Trophoblast cell (in vitro differentiated cells and primary cell): Measurements from ENCODE around the gene NEUROG1.
A peak's percentile ranks its signal among the peaks of the same experiment; 100 is the strongest.

Experiments used
- DNase-seq, 2 donors: peaks; one replicate each; pipeline ENCODE4 v3.0.0-alpha.2; 2016
- H2AFZ ChIP-seq: 2 replicates; pipeline ENCODE4 v1.6.1; 2013; ENCODE audit warnings: low read length, moderate library complexity, mild to moderate bottlenecking; ENCODE audit not compliant: insufficient read depth, poor library complexity
- H2AK5ac ChIP-seq: 2 replicates; pipeline ENCODE4 v1.6.1; 2013; ENCODE audit warnings: mild to moderate bottlenecking, low read length
- H2BK120ac ChIP-seq: 2 replicates; pipeline ENCODE4 v1.6.1; 2013; ENCODE audit warnings: low read length, mild to moderate bottlenecking, moderate library complexity; ENCODE audit not compliant: insufficient read depth, poor library complexity
- H2BK12ac ChIP-seq: 2 replicates; pipeline ENCODE4 v1.6.1; 2013; ENCODE audit warnings: mild to moderate bottlenecking, low read length, moderate library complexity
- H2BK5ac ChIP-seq: 2 replicates; pipeline ENCODE4 v1.6.1; 2013; ENCODE audit warnings: low read length, low read depth, moderate library complexity, mild to moderate bottlenecking; ENCODE audit not compliant: poor library complexity
- H3K14ac ChIP-seq: 2 replicates; pipeline ENCODE4 v1.6.1; 2013; ENCODE audit warnings: mild to moderate bottlenecking, low read length
- H3K18ac ChIP-seq: 2 replicates; pipeline ENCODE4 v1.6.1; 2013; ENCODE audit warnings: mild to moderate bottlenecking, low read length
- H3K23ac ChIP-seq: 2 replicates; pipeline ENCODE4 v1.6.1; 2013; ENCODE audit warnings: low read length
- H3K27ac ChIP-seq: 2 replicates; pipeline ENCODE4 v1.5.1; 2013; ENCODE audit warnings: low read depth, mild to moderate bottlenecking, inconsistent platforms, low read length, moderate library complexity
- H3K27me3 ChIP-seq: 2 replicates; pipeline ENCODE4 v1.6.1; 2013; ENCODE audit warnings: inconsistent platforms, mild to moderate bottlenecking, low read length, moderate library complexity; ENCODE audit not compliant: insufficient read depth
- H3K36me3 ChIP-seq, 2 experiments: 1 replicate in 1 of 2; 2 replicates in 1 of 2; pipeline ENCODE4 v1.6.1; 2013; ENCODE audit warnings: low read length in 2 of 2, mild to moderate bottlenecking in 2 of 2, moderate library complexity in 1 of 2; ENCODE audit not compliant: insufficient read depth in 2 of 2, control insufficient read depth in 1 of 2
- H3K4ac ChIP-seq: 2 replicates; pipeline ENCODE4 v1.6.1; 2013; ENCODE audit warnings: low read depth, mild to moderate bottlenecking, low read length, moderate library complexity
- H3K4me1 ChIP-seq, 2 experiments: 1 replicate in 1 of 2; 2 replicates in 1 of 2; pipeline ENCODE4 v1.6.1; 2013; ENCODE audit warnings: low read length in 2 of 2, mild to moderate bottlenecking in 2 of 2, moderate library complexity in 1 of 2; ENCODE audit not compliant: insufficient read depth in 2 of 2, control insufficient read depth in 1 of 2
- H3K4me2 ChIP-seq: 2 replicates; pipeline ENCODE4 v1.6.1; 2013; ENCODE audit warnings: inconsistent platforms, mild to moderate bottlenecking, low read length, moderate library complexity
- H3K4me3 ChIP-seq: 2 replicates; pipeline ENCODE4 v1.5.1; 2013; ENCODE audit warnings: mild to moderate bottlenecking, low read depth, low read length, inconsistent platforms
- H3K79me1 ChIP-seq: one replicate; pipeline ENCODE4 v1.6.1; 2013; ENCODE audit warnings: low read length
- H3K79me2 ChIP-seq: 2 replicates; pipeline ENCODE4 v1.6.1; 2013; ENCODE audit warnings: low read length, mild to moderate bottlenecking; ENCODE audit not compliant: control insufficient read depth, insufficient read depth, poor library complexity
- H3K9ac ChIP-seq: 2 replicates; pipeline ENCODE4 v1.6.1; 2013; ENCODE audit warnings: mild to moderate bottlenecking, low read length
- H3K9me3 ChIP-seq: 2 replicates; pipeline ENCODE4 v1.6.1; 2013; ENCODE audit warnings: low read depth, mild to moderate bottlenecking, control low read depth, inconsistent platforms, low read length; ENCODE audit not compliant: insufficient read depth
- H4K12ac ChIP-seq: 2 replicates; pipeline ENCODE4 v1.6.1; 2013; ENCODE audit warnings: low read depth, mild to moderate bottlenecking, low read length, moderate library complexity
- H4K8ac ChIP-seq: 2 replicates; pipeline ENCODE4 v1.6.1; 2013; ENCODE audit warnings: low read depth, mild to moderate bottlenecking, low read length, moderate library complexity
- H4K91ac ChIP-seq: one replicate; pipeline ENCODE4 v1.6.1; 2013; ENCODE audit warnings: low read depth, mild to moderate bottlenecking, low read length, moderate library complexity
- WGBS: extraction: QIAGEN DNeasy Blood & Tissue Kit; methylation state at CpG from one replicate; pipeline ENCODE4 v1.1.7; 2013; ENCODE audit warnings: missing lambda C conversion rate; ENCODE audit not compliant: insufficient read length, insufficient coverage; ENCODE audit errors: extremely low coverage; 5-methylcytosine and 5-hydroxymethylcytosine counted together

The NEUROG1 gene

GRCh38 chr5:135491038-135491551 is 44.7 kb downstream of the NEUROG1 start:
- no peak overlapping the region for H3K9ac ChIP-seq
- H2BK12ac ChIP-seq: no peak overlapping the region
- no peak overlapping the region for H4K91ac ChIP-seq
- no peak overlapping the region for H3K14ac ChIP-seq
- H2BK120ac ChIP-seq: no peak overlapping the region
- H3K18ac ChIP-seq: no peak overlapping the region
- H4K8ac ChIP-seq: no peak overlapping the region
- H2BK5ac ChIP-seq: no peak overlapping the region
- H3K79me1 ChIP-seq: no peaks in the 10 kb centered on the region
- H3K23ac ChIP-seq: no peak overlapping the region
- no peak for DNase-seq
- H3K4me2 ChIP-seq: no peak overlapping the region
- peaks cover 3% of the 10 kb centered on the region for H3K9me3 ChIP-seq
- H3K27ac ChIP-seq: no peak overlapping the region
- H2AFZ ChIP-seq: no peak overlapping the region
- no peak overlapping the region for H3K4ac ChIP-seq
- peaks cover 64% of the 10 kb centered on the region for H3K27me3 ChIP-seq
- peaks cover 9 to 23% of the 10 kb centered on the region in 2 experiments for H3K4me1 ChIP-seq
- no peaks in the 10 kb centered on the region for H3K79me2 ChIP-seq
- no peaks in the 10 kb centered on the region for H3K36me3 ChIP-seq
- no CpG with 5 or more reads among the region's 14 CpGs for WGBS
- no peak overlapping the region for H3K4me3 ChIP-seq
- no peak overlapping the region for H2AK5ac ChIP-seq
- H4K12ac ChIP-seq: no peak overlapping the region

DNA sequence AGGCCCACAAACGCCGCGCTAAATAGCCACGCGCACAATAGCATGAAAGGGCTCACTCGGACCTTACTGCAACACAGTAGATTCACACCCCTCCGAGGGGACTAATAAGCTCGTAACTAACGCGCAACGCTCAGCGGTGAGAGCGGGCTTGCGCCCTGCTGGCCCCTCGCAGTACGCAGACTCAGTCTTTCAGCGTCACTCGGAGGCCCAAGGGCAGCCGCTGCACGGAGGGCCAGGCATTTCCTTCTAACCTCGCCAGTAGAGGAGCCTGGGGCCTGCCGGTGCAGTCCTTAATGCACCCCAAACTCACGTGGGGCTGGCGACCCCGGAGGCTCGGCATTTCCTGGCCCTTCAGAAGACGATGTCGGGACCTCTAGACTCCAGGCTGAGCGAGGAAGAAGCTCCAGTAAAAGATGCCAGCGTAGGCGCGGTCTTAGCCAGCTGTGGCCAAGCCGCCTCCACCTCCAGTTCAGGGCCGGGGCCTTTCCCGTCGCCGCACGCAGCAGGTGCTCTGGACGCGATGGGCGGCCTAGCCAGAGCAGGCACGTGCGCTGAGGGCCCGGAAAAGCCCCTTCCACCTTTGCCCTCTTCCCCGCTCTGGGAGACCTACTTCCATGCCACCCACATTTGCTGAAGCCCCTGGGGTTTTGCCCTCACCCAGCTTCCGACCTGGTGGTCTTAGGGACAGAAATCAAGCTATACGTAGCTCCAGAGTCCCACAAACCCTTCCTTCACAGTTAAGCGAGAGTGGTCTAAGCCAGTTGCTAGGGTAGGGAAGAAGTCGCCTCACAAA is 45.3 kb downstream of the NEUROG1 start:
- no peak for DNase-seq
- no peaks in the 10 kb centered on the region for H3K79me1 ChIP-seq
- no peak overlapping the region for H3K18ac ChIP-seq
- H3K27me3 ChIP-seq: peaks cover 66% of the 10 kb centered on the region
- no peak overlapping the region for H2BK5ac ChIP-seq
- no peak overlapping the region for H2BK12ac ChIP-seq
- H3K9me3 ChIP-seq: peaks cover 3% of the 10 kb centered on the region
- H2AK5ac ChIP-seq: no peak overlapping the region
- H3K27ac ChIP-seq: no peak overlapping the region
- no peak overlapping the region for H3K4ac ChIP-seq
- H3K79me2 ChIP-seq: no peaks in the 10 kb centered on the region
- no peak overlapping the region for H3K14ac ChIP-seq
- no peak overlapping the region for H3K23ac ChIP-seq
- no peak overlapping the region for H4K8ac ChIP-seq
- no peak overlapping the region for H4K91ac ChIP-seq
- no peak overlapping the region for H2AFZ ChIP-seq
- no peak overlapping the region for H3K4me3 ChIP-seq
- no peaks in the 10 kb centered on the region for H3K36me3 ChIP-seq
- H4K12ac ChIP-seq: no peak overlapping the region
- WGBS: no CpG with 5 or more reads among the region's 49 CpGs
- H3K4me1 ChIP-seq: peaks cover 9 to 23% of the 10 kb centered on the region in 2 experiments
- H3K4me2 ChIP-seq: peak overlapping the region; percentile 52
- no peak overlapping the region for H2BK120ac ChIP-seq
- no peak overlapping the region for H3K9ac ChIP-seq

DNA sequence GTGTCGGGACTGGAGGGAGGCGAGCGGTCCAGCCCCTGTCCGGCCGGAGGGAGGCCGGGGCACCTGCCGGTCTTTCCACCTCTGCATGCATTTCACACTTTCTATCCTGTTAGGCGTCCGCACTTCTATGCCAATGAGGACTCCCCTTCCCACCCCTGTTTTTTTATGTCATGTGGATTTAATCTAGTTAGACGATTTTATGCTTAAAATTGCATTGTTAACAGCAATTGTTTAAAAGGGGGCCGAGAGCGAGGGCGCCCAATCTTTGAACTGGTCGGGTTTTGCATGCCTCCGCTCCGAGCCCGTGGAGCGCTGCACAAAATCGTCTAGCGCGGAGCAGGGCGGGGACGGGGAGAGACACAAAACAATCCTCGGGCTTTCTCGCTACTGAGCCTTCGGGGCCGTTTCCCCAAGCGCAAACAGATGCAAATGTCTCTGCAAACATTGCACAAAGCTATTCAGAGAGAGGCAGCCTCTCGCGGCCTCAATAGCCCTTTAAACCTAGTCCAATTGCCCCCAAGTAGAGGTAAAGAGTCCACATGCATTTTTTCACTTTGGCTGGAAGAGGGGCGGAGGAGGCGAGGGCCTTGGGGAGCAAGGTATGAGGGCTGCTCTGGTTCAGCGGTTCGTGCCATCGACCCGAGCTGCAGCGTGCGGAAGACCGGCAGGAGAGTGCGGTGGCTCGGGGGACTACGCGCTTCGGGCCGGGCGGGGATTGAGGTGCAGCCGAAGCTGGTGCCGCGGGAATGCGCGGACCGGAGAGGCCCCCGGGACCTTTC is 46.1 kb downstream of the NEUROG1 start:
- Histone ChIP-seq H3K36me3 (no peaks in the 10 kb centered on the region), H3K14ac (no peak overlapping the region), H3K27ac (no peak overlapping the region), H4K8ac (no peak overlapping the region), H3K4me1 (peaks cover 9 to 23% of the 10 kb centered on the region in 2 experiments), H4K12ac (no peak overlapping the region), H3K18ac (no peak overlapping the region), H2BK12ac (no peak overlapping the region), H2BK120ac (no peak overlapping the region), H3K27me3 (peaks cover 67% of the 10 kb centered on the region), H3K79me1 (no peaks in the 10 kb centered on the region), H2BK5ac (no peak overlapping the region), H2AK5ac (no peak overlapping the region), H2AFZ (no peak overlapping the region), H4K91ac (no peak overlapping the region), H3K79me2 (no peaks in the 10 kb centered on the region), H3K9me3 (peaks cover 4% of the 10 kb centered on the region), H3K4me2 (peak overlapping the region; percentile 52), H3K4ac (no peak overlapping the region), H3K9ac (no peak overlapping the region), H3K23ac (no peak overlapping the region), H3K4me3 (no peak overlapping the region)
- no peak for DNase-seq
- WGBS: no CpG with 5 or more reads among the region's 53 CpGs

DNA sequence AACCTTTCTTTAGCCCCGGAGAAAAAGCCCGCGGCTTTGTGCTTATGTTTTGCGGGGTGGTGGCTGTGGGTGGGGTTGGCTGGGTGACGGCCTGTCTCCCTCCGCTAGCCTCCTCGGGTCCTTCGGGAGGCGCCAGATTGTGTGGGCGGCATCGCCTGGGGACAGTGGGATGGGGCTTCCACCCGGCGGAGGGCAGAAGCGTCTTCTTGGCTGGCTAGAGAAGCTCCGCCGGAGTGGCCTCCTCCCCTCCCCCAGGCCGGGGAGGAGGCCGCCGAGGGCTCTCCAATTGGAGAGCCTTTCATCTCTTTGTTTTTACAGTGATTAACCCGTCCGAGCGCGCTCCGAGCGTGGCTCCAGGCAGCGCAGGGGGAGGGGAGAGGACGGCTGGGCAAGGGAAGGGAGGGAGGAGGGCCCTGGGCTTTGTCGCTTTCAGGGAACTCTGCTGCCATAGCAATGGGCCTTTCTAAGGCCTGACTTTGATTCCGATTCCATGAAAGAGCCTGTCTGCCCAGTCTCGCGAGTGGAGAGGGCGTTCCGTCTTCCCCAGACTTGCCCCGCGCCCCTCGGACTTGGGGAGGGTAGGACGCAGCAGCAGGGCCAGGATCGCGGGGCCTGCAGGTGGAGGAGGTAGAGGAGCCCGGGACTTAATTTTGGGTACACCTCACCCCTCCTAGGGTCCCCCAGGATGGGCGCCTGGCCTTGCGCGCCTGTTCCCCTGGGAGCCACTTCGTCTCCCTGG is 46.9 kb downstream of the NEUROG1 start:
- no peak for DNase-seq
- no peak overlapping the region for H3K27ac ChIP-seq
- no peak overlapping the region for H4K91ac ChIP-seq
- no peaks in the 10 kb centered on the region for H3K36me3 ChIP-seq
- H3K9me3 ChIP-seq: peaks cover 5% of the 10 kb centered on the region
- H3K4me1 ChIP-seq: peaks cover 9 to 23% of the 10 kb centered on the region in 2 experiments
- H2BK12ac ChIP-seq: no peak overlapping the region
- H4K12ac ChIP-seq: no peak overlapping the region
- H2AK5ac ChIP-seq: no peak overlapping the region
- H2BK5ac ChIP-seq: no peak overlapping the region
- H2BK120ac ChIP-seq: no peak overlapping the region
- H3K4me2 ChIP-seq: peak overlapping the region; percentile 50
- H3K4ac ChIP-seq: no peak overlapping the region
- no peak overlapping the region for H3K23ac ChIP-seq
- H3K4me3 ChIP-seq: no peak overlapping the region
- no peaks in the 10 kb centered on the region for H3K79me2 ChIP-seq
- peaks cover 71% of the 10 kb centered on the region for H3K27me3 ChIP-seq
- no CpG with 5 or more reads among the region's 44 CpGs for WGBS
- no peaks in the 10 kb centered on the region for H3K79me1 ChIP-seq
- no peak overlapping the region for H3K9ac ChIP-seq
- no peak overlapping the region for H2AFZ ChIP-seq
- H3K14ac ChIP-seq: no peak overlapping the region
- H3K18ac ChIP-seq: no peak overlapping the region
- H4K8ac ChIP-seq: no peak overlapping the region
